Measurements from ENCODE around the gene CUBN. TPM values are rescaled to one million over a fixed set of nuclear protein-coding genes. Genes with fewer than 3 reads are reported as not detected.

CUBN gene
- total RNA-seq, 1 experiment from 2014 or later: 1.7 TPM

DNA sequence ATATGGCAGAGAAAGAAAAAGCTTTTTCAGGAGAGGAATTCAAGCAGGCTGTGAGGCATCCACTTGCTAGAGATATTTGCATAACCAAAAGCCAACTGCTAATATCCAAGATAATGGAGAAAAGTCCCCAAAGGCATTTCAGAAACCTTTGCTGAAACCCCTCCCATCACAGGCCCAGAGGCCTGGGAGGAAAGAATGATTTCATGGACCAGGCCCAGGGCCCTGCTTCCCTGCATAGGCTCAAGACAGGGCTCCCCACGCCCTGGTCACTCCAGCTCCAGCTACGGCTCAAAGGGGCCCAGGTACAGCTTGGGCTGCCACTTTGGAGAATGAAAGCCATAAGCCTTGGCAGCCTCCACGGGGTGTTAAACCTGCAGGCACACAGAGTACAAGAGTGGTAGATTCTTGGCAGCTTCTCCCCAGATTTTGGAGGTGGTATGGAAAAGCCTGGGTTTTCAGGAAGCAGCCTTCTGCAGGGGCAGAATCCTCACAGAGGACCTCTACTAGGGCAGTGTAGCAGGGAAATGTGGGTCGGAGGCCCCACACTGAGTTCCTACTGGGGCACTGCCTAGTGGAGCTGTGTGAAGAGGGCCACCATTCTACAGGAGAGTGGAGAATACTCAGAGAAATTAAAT, 306.8 kb downstream of the CUBN start:
- DNase-seq (ENCODE audit: low read depth): no peak

DNA sequence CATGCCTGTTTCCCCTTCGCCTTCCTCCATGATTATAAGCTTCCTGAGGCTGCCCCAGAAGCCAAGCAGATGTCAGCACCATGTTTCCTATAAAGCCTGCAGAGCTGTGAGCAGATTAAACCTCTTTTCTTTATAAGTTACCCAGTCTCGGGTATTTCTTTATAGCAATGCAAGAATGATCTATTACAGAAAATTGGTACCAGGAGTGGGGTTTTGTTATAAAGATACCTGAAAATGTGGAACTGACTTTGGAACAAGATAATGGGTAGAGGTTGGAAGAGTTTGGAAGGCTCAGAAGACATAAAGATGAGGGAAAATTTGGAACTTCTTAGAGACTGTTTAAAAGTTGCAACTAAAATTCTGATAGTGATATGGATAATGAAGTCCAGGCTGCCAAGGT, 307.6 kb downstream of the CUBN start:
- no peak for DNase-seq (ENCODE audit: low read depth)

DNA sequence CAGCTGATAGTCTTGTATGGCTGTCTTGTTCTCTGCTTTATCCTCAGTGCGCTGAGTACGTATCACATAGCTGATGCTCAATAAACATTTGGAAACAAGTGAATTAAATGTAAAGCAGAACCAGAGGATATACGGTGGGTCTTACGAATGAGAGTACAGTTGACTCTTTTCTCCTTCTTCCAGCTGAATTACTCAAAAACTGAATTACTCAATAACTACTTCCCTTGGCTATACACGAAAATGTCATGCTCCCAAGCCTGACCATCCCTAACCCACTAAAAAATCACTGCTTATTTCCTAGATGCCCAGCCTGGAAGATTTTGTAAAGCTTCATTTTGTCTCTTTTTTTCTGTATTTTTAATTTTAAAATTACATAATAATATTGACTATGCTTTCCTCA, 309.2 kb downstream of the CUBN start:
- no peak for DNase-seq (ENCODE audit: low read depth)

DNA sequence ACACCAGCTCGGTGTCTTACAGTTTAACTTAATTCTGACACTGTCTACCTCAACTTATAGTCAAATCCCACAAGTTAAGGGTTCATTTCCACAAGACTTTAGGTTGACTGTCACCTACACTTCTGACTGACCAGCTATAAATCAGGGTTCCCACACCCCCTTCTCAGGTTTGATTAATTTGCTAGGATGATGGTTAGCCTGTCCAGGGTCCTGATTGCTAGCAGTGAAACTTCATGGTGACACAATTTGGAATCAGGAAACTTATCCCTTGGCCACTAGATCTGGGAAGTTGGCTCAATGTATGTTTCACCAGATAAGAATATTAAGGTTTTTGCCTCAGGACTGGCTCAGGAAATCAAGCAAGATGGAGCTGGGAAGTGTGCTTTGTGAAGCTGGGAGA, 309.6 kb downstream of the CUBN start:
- DNase-seq (ENCODE audit: low read depth): no peak

DNA sequence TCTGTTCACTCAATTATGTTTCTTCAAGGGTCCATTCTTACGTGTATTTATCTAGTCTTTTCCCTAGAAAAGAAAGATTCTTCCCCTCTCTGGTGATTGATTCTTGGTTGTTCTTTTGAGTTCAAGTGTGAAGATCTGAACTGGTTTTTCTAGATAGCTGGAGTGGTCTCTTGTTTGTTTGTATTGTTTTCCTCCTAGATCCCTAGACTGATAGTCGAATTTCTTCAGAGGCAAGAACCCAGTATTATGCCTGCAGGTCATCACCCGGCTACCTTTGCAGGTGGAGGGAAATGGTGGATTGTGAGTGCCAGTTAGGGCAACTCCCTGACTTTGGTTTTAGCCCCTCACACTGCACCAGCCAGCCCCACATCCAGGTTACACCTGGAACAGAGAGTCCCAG, 310.2 kb downstream of the CUBN start:
- DNase-seq (ENCODE audit: low read depth): no peak

DNA sequence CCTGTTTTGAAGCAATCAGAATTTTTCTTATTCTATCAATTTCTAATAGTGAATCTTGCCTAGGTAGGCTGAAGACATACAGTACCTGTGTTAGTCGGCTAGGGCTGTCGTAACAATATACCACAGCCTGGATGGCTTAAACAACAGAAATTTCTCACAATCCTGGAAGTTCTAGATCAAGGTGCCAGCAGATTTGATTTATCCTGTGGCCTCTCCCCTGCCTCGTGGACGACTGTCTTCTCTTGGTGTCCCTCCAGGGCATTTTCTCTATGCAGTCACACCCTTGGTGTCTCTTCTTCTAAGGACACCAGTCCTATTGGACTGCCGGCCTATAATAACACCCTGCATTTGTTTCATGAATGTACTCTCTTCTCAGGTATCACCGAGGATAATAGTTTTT, 310.6 kb downstream of the CUBN start:
- DNase-seq (ENCODE audit: low read depth): no peak

DNA sequence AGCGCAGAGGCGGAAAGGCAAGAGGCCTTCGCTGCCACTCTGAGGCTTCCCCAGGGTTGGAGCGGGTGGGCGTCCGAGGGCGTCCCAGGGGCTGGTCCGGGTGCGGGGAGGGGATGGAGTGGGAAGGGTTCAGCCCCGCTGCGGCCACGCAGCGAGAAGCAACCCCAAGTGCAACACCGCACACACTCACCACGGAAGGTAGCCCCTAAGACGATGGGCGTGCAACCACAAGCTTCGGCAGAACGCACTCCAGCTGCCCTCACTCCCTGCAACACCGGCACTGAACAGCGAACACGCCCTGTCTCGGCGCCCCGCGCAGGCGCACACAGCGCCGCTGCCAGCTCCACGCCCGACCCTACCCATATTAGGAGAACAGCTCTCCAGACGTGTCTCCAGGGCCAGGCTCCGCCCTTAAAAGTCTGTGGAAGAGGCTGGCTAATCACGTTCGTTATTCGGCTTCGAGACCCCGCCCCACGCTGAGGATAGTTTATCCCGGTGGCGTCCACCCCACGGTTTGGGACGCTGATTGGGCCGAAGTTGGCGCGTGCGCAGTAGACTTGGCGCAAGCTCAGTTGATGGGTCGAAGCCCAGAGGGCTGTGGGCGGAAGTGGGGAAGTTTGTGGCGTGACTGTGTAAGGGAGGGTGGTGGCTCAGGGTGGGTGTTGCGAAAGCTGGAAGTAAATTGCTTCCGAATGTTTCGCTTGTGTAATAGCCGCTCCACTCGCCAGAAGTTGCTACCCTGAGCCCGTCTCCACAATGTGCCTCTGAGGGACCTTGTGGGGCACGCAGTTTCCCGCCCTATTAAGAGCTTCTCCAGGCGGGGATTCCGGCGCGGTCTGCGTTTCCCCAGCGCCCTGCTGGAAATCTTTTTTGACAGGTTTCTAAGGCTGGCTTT, 312.2 kb downstream of the CUBN start, which contains the start of gene RSU1:
Gene RSU1 (minus strand): TSS at position 300 of the 895 bp plus-strand sequence. CDS start 343 bp downstream, outside the sequence.
- DNase-seq (ENCODE audit: low read depth): peak; percentile 99

DNA sequence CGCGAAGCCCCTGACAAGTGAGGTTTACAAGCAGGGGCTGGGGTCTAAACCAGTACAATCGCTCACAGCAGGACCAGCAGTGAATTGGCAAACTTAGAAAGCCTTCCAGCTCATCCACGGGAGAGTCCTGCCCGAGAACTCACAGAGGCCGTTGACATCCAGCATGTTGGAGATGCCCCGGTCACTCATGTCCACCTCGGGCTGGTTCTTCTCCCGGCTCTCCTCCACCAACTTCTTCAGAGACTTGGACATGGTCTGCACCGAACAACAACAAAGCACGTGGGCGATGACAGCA, 312.8 kb downstream of the CUBN start:
- DNase-seq (ENCODE audit: low read depth): no peak

DNA sequence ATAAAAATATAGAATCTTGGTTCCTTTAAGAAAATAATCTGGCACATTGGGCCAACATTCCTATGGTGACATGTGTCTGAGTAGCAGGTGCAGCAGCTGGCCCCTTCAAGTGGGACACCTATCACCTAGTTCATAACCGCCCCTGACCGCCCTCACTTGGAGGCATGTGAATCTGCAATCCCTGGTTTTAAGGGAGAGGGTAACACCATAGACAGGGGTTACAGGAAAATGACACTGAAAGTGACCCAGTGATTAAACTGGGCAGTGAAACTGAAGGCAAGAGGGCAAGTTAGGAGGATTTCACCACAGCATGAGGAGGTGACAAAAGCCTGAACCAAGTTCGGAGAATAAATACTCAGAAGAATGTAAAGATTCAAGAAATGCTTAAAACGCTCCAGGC, 313.4 kb downstream of the CUBN start:
- no peak for DNase-seq (ENCODE audit: low read depth)

DNA sequence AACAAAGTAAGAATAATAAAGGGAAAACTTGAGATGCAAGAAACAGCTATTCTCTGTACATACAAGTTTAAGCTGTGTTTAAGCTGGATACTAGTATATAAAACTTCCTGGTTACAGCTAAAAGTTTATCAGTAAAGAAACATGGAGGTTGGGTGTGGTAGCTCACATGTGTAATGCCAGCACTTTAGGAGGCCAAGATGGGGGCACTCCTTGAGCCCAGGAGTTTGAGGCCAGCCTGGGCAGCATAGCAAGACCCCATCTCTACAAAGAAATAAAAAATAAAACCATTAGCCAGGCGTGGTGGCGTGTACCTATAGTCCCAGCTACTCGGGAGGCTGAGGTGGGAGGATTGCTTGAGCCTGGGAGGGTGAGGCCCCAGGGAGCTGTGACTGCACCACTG, 315.6 kb downstream of the CUBN start:
- DNase-seq (ENCODE audit: low read depth): no peak

DNA sequence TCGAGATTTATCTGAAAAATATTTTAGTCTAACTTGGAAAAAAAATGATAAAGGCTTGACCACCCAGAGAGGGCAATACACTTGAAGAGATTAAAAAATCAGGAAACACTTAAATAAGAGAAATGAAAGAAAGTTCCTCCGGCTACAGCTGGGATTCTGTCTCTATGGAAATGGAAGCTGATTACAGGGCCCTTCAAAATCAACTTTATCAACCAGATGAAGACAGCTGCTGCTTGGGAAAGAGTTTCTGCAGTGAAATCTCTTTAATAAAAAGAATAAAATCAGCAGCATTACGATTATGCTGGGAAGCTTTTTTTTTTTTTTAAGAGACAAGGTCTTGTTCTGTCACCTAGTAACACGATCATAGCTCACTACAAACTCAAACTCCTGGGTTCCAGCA, 316.9 kb downstream of the CUBN start:
- no peak for DNase-seq (ENCODE audit: low read depth)

DNA sequence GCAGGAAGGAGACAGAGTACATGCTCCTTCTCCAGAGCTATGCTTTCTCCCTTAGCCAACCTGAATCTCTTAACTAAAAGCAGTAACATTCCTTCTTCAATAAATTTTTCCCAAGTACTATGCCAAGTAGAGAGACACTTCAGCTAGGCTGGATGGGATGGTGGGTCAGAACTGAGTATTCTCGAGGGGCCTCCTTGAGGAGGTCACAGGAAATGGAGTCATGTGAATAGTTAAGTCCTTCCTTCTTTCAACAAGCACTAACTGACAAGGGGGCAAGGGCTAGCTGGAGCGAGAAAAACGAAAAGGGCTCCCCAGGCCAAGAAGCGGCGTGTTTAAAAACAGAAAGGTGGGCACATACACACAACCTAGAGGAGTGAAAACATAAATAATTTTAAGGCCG, 317.8 kb downstream of the CUBN start:
- no peak for DNase-seq (ENCODE audit: low read depth)

DNA sequence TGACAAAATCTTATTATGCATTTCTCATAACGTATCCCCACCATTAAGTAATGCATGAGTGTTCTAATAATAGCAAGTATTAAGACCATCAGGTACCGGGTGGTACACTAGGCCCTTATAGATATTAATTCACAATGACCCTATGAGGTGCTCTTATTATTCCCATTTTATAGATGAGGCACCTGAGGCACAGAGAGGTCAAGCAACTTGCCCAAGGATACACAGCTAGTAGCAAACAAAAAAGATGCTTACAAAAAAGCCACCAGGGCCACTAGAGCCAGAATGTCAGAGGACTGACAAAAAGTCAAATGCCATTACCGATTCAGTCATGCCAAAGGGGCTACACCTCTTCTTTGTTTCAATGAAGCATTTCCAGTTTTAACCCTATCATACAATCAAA, 318.3 kb downstream of the CUBN start:
- DNase-seq (ENCODE audit: low read depth): no peak

DNA sequence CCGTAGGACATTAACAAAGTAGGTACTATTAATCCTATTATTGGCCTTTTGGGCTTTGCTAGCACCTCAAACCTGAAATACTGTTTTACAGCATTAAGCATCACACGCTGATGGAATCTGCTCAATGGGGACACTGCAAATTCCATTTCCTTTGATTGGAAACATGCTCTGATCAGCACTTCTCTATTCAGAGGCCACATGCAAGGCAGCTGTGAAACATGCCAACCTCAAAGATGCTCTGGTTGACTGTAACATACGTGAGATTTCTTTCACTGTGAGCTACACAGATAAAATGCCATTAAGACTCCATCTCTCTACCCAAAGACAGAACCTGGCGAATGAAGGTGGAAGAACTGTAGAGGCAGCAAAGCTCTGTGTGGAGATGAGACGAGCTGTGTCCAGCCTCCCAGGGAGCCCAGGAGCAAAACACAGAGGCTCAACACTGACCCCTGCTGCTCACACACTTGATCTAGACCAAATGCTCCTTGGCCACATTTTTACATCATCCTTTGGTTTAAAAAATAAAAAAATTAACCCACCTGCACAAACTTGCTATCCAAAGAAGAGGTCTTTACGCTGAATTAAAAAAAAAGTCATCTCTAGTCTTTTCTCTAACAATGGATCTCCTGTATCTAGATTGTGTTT, 320.4 kb downstream of the CUBN start:
- peak; percentile 27 for DNase-seq (ENCODE audit: low read depth)

DNA sequence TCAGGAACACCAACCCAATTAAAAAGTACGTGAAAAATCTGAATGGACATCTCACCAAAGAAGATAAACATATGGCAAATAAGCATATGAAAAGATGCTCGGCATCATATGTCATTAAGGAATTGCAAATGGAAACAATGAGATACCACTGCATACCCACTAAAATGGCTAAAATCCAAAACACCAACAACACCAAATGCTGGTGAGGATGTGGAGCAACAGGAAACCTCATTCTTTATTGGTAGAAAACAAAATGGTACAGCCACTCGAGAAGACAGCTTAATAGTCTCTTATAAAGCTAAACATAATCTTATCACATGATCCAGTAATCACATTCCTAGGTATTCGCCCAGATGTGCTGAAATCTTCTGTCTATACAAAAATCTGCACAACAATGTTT, 325.5 kb downstream of the CUBN start:
- DNase-seq (ENCODE audit: low read depth): no peak

DNA sequence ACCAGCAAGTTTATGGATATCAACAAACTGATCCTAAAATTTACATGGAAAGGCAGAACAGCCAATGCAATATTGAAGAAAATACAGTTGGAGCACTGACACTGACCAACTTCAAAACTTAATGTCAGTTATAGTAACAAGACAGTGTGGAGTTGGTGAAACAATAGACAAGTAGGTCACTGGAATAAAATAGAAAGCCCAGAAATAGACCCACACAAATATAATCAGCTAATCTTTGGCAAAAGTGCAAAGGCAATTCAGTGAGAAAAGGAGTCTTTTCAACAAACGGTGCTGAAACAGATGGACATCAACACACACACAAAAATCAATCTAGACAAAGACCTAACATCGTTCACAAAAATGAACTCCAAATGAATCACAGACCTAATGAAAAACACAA, 326.1 kb downstream of the CUBN start:
- no peak for DNase-seq (ENCODE audit: low read depth)

DNA sequence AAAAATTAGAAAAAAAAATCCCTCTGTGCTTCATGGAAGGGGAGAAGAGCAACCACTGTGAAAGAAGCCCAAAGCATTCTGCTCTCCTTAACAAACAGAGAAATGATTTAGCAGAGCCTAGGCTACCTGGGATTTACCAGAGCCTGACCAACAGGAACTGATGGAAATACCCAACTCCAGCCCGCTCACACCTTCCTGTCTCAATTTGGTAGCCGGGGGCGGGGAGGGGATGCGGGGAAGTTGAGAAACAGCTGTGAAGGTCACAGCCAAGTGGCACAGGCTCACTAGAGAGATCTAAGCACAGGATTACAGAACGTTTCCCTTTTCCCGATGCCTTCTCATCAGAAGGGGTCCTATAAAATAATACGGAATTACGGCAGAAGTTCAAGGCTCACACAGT, 330.0 kb downstream of the CUBN start:
- no peak for DNase-seq (ENCODE audit: low read depth)

DNA sequence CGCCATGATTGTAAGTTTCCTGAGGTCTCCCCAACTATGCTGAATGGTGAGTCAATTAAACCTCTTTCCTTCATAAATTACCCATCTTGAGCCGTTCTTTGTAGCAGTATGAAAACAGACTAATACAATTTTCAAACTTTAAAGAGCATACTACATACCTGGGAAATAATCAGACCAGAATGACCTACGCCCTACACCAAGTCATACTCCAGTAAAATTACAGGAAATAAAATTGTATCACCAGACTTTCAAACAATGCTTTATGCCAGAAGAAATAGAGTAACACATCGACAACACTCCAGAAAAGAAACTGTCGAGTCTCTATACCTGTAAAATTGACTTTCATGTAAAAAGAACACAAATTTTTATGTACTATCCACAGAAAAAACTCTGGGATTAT, 331.0 kb downstream of the CUBN start:
- no peak for DNase-seq (ENCODE audit: low read depth)

DNA sequence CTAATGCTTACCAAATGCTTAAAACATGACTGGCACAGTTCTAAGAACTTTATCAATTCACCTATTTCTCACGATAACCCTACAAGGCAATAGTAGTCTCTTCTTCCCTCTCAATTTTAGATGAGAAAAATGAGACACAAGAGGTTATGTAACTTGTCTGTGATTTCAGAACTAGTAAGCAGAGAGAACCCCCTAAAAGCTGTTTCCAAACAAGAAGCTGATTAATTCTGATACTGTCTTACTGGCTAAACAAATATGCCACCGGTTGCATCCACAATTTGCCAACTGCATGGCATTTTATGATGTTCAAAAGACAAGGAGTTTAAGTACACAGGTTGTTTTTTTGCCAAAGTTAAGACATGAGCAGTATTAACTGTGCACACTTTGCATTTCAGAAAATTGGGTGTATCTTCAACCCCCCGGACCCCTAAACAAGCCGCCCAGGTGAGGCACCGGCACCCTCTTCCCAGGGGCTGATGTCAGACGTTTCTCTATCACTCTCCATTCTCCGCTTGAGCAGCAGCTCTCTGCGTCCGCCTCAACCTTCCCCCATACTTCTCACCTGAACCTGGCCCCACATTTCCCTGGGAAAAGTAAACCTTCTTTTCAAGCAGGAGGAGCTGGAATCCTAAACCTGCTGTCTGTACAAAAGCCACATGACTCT, 334.1 kb downstream of the CUBN start:
- no peak for DNase-seq (ENCODE audit: low read depth)

DNA sequence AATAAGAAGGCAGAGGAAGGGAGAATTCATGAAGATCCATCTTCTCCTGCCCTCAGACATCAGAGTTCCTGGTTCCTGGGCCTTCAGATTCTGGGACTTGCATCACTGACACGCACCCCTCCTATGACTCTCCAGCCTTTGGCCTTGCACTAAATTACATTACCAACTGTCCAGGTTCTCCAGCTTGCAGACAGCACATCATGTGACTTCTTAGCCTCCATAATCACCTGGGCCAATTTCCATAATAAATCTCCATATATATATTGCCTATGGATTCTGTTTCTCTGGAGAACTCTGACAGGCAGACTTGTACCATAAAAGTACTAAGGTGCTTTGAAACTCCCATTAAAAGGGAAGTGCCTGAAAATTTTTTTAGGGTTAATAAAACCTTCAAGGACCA, 335.6 kb downstream of the CUBN start:
- no peak for DNase-seq (ENCODE audit: low read depth)

DNA sequence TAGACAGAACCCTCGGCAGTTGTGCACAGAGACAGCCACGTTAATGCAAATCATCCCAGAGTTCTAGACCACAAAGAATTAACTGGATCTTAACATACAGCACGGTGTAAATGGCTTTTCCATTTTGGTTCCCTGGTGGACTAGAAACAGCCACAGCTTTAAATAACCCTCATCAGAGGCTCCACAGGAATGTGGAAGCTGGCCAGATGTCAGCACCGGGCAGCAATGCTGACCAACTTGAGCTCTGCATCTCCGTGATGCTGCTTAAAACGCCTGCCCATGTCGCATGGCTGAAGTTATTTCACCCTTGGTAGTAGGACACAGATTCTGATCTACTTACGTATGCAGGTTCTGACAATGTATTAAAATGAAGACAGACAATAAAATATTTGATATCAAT, 336.9 kb downstream of the CUBN start:
- DNase-seq (ENCODE audit: low read depth): peak; percentile 5

DNA sequence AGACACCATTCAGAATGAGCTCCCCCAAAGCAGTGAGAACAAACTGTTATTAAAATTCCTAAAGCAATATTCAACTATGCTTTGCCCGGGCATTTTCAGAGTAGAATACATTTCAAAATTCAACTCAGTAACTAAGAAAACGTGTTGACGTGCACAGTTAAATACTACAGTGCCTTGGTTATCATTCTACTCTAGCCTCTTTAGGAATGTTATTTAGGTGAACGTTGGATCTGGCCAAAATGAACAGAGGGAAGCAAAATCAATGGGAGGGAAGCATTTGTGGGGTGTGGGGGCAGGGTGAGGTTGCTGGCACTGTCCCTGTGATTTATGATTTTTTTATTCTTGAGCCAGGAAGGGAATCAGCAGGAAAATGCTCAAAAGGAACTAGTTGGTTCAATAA, 339.8 kb downstream of the CUBN start:
- DNase-seq (ENCODE audit: low read depth): no peak

DNA sequence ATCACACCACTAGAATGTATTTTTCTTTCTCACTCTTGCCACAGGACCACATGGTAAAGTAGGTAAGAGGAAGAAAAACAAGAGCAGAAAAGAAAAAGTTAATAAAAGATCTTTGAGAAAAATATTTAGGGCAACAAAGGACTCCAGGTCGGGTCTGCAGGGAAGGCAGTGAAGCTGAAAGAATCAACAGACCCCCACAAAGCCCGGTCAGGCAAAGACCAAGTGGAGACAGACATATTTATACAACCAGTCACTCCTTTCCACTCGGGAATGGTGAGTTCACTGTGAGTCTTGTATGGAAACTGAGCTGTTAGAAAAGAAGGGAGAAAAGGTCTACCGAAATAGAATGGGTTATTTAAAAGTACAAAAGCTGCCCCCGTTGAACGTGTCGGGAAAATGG, 340.4 kb downstream of the CUBN start:
- no peak for DNase-seq (ENCODE audit: low read depth)

Measured in Daoy (cell line).